HEK293T (cell line): ENCODE measurements around the gene SLC8B1.

Source experiments
- CTCF ChIA-PET: fragments of 350-600 bp; formaldehyde crosslinking; extraction: SDS; loops from one replicate; lab custom pipeline; 2021; ENCODE audit warnings: antibody characterized with exemption, inconsistent platforms; lab: Yijun Ruan, JAX
- POLR2A ChIA-PET: fragments of 350-600 bp; formaldehyde crosslinking; extraction: SDS; loops from one replicate; lab custom pipeline; 2020; ENCODE audit warnings: antibody characterized with exemption, inconsistent platforms; lab: Yijun Ruan, JAX
- DNase-seq: peaks from one replicate; pipeline ENCODE4 v3.0.0; 2012; ENCODE audit warnings: mixed read lengths; ENCODE audit errors: extremely low spot score
- ARNT ChIP-seq: fragments of 450-650 bp; IDR thresholded peaks from 2 replicates; pipeline ENCODE4 v1.6.1; 2017; ENCODE audit warnings: mild to moderate bottlenecking
- BHLHE40 ChIP-seq: fragments of 450-650 bp; IDR thresholded peaks from 2 replicates; pipeline ENCODE4 v1.6.1; 2016; ENCODE audit warnings: mild to moderate bottlenecking, moderate library complexity, borderline replicate concordance
- CTBP1 ChIP-seq: fragments of 450-650 bp; IDR thresholded peaks from 2 replicates; pipeline ENCODE4 v1.6.1; 2016; ENCODE audit warnings: borderline replicate concordance
- ELF4 ChIP-seq: fragments of 450-650 bp; IDR thresholded peaks from 2 replicates; pipeline ENCODE4 v1.6.1; 2017; ENCODE audit warnings: antibody characterized with exemption
- FOXA1 ChIP-seq: fragments of 450-650 bp; IDR thresholded peaks from 2 replicates; pipeline ENCODE4 v1.6.1; 2016; ENCODE audit warnings: mild to moderate bottlenecking
- FOXK2 ChIP-seq: fragments of 450-650 bp; IDR thresholded peaks from 2 replicates; pipeline ENCODE4 v1.6.1; 2016; ENCODE audit warnings: mild to moderate bottlenecking
- FOXM1 ChIP-seq: fragments of 450-650 bp; IDR thresholded peaks from 2 replicates; pipeline ENCODE4 v1.6.1; 2017; ENCODE audit warnings: mild to moderate bottlenecking, borderline replicate concordance
- HDGF ChIP-seq: fragments of 450-650 bp; IDR thresholded peaks from 2 replicates; pipeline ENCODE4 v1.6.1; 2017; ENCODE audit warnings: antibody characterized with exemption, borderline replicate concordance
- L3MBTL2 ChIP-seq: fragments of 450-650 bp; conservative IDR thresholded peaks from 2 replicates; pipeline ENCODE4 v1.6.1; 2016; ENCODE audit warnings: mild to moderate bottlenecking
- LEF1 ChIP-seq: fragments of 450-650 bp; IDR thresholded peaks from 2 replicates; pipeline ENCODE4 v1.6.1; 2017; ENCODE audit warnings: mild to moderate bottlenecking, borderline replicate concordance
- NFRKB ChIP-seq: fragments of 450-650 bp; IDR thresholded peaks from 2 replicates; pipeline ENCODE4 v1.6.1; 2016; ENCODE audit warnings: mild to moderate bottlenecking, moderate library complexity
- PKNOX1 ChIP-seq: fragments of 450-650 bp; IDR thresholded peaks from 2 replicates; pipeline ENCODE4 v1.6.1; 2016
- SP1 ChIP-seq: fragments of 450-650 bp; IDR thresholded peaks from 2 replicates; pipeline ENCODE4 v1.6.1; 2017
- SUZ12 ChIP-seq: fragments of 450-650 bp; IDR thresholded peaks from 2 replicates; pipeline ENCODE4 v1.6.1; 2016; ENCODE audit warnings: mild to moderate bottlenecking
- TARDBP ChIP-seq: fragments of 450-650 bp; IDR thresholded peaks from 2 replicates; pipeline ENCODE4 v1.6.1; 2016
- ZNF384 ChIP-seq: fragments of 450-650 bp; IDR thresholded peaks from 2 replicates; pipeline ENCODE4 v1.6.1; 2016

SLC8B1 gene

DNA sequence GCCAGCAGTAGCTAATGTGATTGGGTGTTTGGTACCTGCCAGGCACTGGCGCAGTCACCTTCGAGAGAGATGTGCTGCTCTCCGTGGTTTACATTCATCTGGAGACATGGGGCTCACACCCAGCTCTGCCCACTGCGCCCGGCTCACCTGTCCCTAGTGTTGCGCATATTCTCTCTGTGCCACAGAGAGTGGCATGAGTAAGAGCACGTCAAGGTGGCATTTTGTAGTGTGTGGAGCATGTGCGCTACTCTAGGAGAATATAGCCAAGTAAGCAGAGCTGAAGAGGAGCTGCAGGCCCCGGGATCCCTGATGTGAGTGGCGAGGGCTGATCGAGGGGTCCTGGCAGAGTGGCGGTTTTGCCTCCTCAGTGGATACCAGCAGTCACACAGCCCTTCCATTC lies 66.8 kb downstream of the SLC8B1 start:
- TF ChIP-seq SUZ12 (no peak), ELF4 (no peak), FOXK2 (no peak), CTBP1 (no peak), L3MBTL2 (no peak), NFRKB (no peak), SP1 (no peak), PKNOX1 (no peak), HDGF (no peak), ARNT (no peak), ZNF384 (no peak), BHLHE40 (no peak), TARDBP (no peak), FOXM1 (no peak), FOXA1 (no peak), LEF1 (no peak)
- CTCF ChIA-PET, result no interaction called here
- POLR2A ChIA-PET, result no interaction called here
- no peak for DNase-seq

DNA sequence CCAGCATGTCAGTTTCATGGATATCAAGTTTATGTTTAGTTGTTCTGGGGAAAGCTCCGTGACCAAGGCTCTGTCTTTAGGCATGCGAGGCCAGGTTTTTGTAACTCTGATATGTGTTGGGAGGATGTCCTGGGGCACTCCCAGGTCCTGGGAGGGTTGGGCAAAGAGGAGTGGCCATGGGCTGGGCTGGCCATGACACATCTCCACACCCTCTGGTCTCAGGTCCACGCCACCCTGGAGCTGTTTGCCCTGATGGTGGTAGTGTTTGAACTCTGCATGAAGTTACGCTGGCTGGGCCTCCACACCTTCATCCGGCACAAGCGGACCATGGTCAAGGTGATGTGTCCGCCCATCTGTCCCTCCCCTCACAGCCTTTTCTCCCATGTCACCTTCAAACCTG lies 67.3 kb downstream of the SLC8B1 start:
- POLR2A ChIA-PET, result no interaction called here
- CTCF ChIA-PET, result no interaction called here
- no peak for DNase-seq
- no peak for TF ChIP-seq ELF4
- TF ChIP-seq FOXK2, result no peak
- no peak for TF ChIP-seq HDGF
- no peak for TF ChIP-seq TARDBP
- no peak for TF ChIP-seq L3MBTL2
- TF ChIP-seq SUZ12, result no peak
- TF ChIP-seq LEF1, result no peak
- TF ChIP-seq ZNF384, result no peak
- no peak for TF ChIP-seq FOXA1
- no peak for TF ChIP-seq NFRKB
- TF ChIP-seq SP1, result no peak
- no peak for TF ChIP-seq FOXM1
- TF ChIP-seq PKNOX1, result no peak
- no peak for TF ChIP-seq BHLHE40
- no peak for TF ChIP-seq CTBP1
- TF ChIP-seq ARNT, result no peak

DNA sequence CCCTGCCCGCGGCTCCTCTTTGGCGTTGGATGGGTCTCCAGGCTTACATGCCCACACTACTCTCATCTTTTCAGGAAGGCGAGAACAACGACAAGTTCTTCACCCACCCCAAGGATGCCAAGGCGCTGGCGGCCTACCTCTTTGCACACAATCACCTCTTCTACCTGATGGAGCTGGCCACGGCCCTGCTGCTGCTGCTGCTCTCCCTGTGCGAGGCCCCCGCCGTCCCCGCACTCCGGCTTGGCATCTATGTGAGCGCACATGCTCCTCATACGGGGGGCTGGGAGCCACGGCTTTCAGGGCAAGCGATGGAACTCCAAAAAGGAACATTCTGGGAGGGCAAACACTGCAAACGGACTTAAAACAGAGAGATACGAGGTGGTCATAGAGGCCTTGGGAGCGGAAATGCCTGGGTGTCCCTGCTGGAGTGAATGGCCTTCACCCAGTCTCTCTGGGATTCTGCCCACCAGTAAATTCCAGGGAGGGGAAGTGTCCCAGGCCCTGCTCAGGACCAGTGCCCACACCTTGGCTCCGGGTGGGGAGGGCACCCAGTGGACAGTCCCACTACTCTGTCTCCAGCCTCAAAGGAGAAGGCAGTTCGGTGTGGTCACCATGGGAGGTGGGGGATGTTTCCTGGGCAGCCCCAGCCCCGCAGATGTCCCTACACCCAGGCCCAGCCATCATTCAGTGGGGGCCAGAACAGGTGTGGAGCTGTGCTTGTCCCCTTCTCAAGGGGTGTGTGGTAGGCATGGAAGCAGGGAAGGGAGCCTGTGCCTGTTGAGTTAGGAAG lies 68.6 kb downstream of the SLC8B1 start:
- TF ChIP-seq HDGF (no peak), ELF4 (no peak), BHLHE40 (no peak), TARDBP (no peak), ARNT (no peak), ZNF384 (no peak), SP1 (no peak), L3MBTL2 (no peak), CTBP1 (no peak), FOXM1 (no peak), SUZ12 (no peak), NFRKB (no peak), FOXA1 (no peak), FOXK2 (no peak), PKNOX1 (no peak)
- no peak for DNase-seq
- ChIA-PET CTCF (no interaction called here), POLR2A (no interaction called here)

- ChIA-PET POLR2A (no interaction called here), CTCF (no interaction called here)
- no peak for DNase-seq
- TF ChIP-seq FOXA1, result no peak
- TF ChIP-seq ELF4, result no peak
- TF ChIP-seq NFRKB, result no peak
- TF ChIP-seq LEF1, result no peak
- no peak for TF ChIP-seq SUZ12
- TF ChIP-seq L3MBTL2, result no peak
- TF ChIP-seq HDGF, result no peak
- no peak for TF ChIP-seq SP1
- no peak for TF ChIP-seq CTBP1
- no peak for TF ChIP-seq FOXM1
- no peak for TF ChIP-seq FOXK2
- no peak for TF ChIP-seq PKNOX1
Observed at GRCh38 chr12:113263431-113263963, 71.4 kb downstream of the SLC8B1 start.

DNA sequence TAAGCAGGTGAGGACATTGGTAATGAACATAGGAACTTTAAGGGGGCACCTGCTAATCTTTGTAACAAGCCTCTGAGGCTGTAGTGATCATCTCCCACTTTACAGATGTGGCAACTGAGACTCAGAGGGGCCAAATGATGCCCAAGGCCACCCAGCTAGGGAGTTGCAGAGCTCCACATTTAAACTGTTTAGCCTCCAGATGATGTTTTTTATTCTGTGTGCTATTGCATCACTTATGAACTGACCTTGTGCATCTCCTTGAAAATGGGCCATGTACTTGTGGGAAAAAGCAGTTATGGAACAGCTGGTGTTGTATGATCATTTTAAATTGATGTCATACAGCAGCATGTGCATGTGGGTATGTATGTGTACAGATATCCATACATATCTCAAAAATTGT lies 72.2 kb downstream of the SLC8B1 start:
- DNase-seq, result no peak
- no peak for TF ChIP-seq BHLHE40
- ChIA-PET CTCF (no interaction called here), POLR2A (no interaction called here)
